Esophagus muscularis mucosa (tissue), 4 donors: ENCODE measurements around the gene GSTK1. TPM values are rescaled to one million over a fixed set of nuclear protein-coding genes. Genes with fewer than 3 reads are reported as not detected.

Source experiments
- DNase-seq: peaks from one replicate; pipeline ENCODE4 v3.0.0-alpha.2; 2017; ENCODE audit errors: extremely low spot score
- H3K27ac ChIP-seq, 4 donors: fragments of 200-600 bp; sonication (generic); replicated peaks in 1 of 4; 1 replicate in 3 of 4; 2 replicates in 1 of 4; pipeline ENCODE4 v1.5.1; 2016 to 2019; ENCODE audit warnings: mild to moderate bottlenecking in 1 of 4
- H3K27me3 ChIP-seq, 4 donors: fragments of 200-600 bp; sonication (generic); one replicate each; pipeline versions ENCODE4 v1.5.1 to v1.6.0; 2016 to 2019
- H3K36me3 ChIP-seq, 4 donors: fragments of 200-600 bp; sonication (generic); one replicate each; pipeline ENCODE4 v1.5.1; 2016 to 2019
- H3K4me1 ChIP-seq, 4 donors: fragments of 200-600 bp; sonication (generic); one replicate each; pipeline ENCODE4 v1.5.1; 2016 to 2019
- H3K4me3 ChIP-seq, 4 donors: fragments of 200-600 bp; sonication (generic); 1 replicate in 2 of 4; 2 replicates in 2 of 4; pipeline ENCODE4 v1.5.1; 2016 to 2019; ENCODE audit warnings: mild to moderate bottlenecking in 4 of 4, moderate library complexity in 1 of 4
- H3K9me3 ChIP-seq, 4 donors: fragments of 200-600 bp; sonication (generic); 1 replicate in 3 of 4; 2 replicates in 1 of 4; pipeline ENCODE4 v1.5.1; 2016 to 2019
- CTCF ChIP-seq, 3 experiments: fragments of 200-600 bp in 2 of 3; fragments of 450-650 bp in 1 of 3; sonication (generic) in 2 of 3; IDR thresholded peaks; one replicate each; pipeline ENCODE4 v1.5.1; 2017 to 2019; ENCODE audit warnings: antibody characterized with exemption in 3 of 3, mild to moderate bottlenecking in 2 of 3, moderate library complexity in 1 of 3
- EP300 ChIP-seq: sonication (generic); formaldehyde crosslinking; IDR thresholded peaks from one replicate; pipeline ENCODE4 v1.6.1; 2017; ENCODE audit warnings: antibody characterized with exemption
- POLR2A ChIP-seq: fragments of 450-650 bp; IDR thresholded peaks from one replicate; pipeline ENCODE4 v1.6.1; 2017; ENCODE audit warnings: antibody characterized with exemption, moderate library complexity, mild to moderate bottlenecking, low read depth
- POLR2AphosphoS5 ChIP-seq, 2 donors: sonication (generic); formaldehyde crosslinking; IDR thresholded peaks; one replicate each; pipeline ENCODE4 v1.6.1; 2017; ENCODE audit warnings: antibody characterized with exemption in 2 of 2
- whole genome bisulfite sequencing: methylation state at CpG from one replicate; pipeline ENCODE4 v1.1.5; 2018; 5-methylcytosine and 5-hydroxymethylcytosine counted together
- intact Hi-C: fragments of 100-400 bp; cut with DNase I; formaldehyde crosslinking; loops from one replicate; pipeline ENCODE4 v1.15.1; 2023
- total RNA-seq, 4 donors: library from RNA; depleted of rRNA; stranded (reverse); fragments of >200 nt; gene quantifications; one replicate each; pipeline versions ENCODE4 v1.1.0 to v1.2.1, GENCODE V29; 2016

Gene GSTK1
- total RNA-seq, 4 donors from 2014 or later: 91.8 to 123 (median 110) TPM

DNA sequence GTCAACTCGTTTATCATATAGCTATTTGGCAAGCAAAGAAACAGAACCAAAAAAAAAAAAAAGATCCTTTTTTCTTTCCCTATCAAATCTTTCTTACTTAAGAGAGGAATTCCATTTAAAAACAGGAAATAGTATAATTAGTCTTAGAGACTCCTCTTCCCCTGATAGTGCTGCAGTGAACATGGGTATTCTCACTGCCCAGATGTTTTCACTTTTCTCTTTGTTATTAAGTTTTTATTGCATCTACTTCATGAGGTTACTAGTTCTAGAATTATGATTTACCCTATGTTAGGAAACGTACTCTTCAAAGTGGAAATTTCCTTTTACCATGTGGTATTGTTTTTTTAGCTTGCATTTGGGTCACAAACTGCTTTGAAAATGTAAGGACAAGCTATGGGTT, 33.4 kb downstream of the GSTK1 start:
- no peak overlapping the region for H3K27ac ChIP-seq
- H3K9me3 ChIP-seq: no peaks in the 10 kb centered on the region
- H3K27me3 ChIP-seq: no peaks in the 10 kb centered on the region
- H3K36me3 ChIP-seq: peaks cover 62 to 100% (median 86%) of the 10 kb centered on the region in 4 donors
- intact Hi-C loops: no loop called here
- H3K4me3 ChIP-seq: no peak overlapping the region
- TF ChIP-seq POLR2A (no peak), POLR2AphosphoS5 (IDR thresholded peaks at IDR 0.05) (no peak), CTCF (IDR thresholded peaks at IDR 0.05) (no peak), EP300 (no peak)
- no peak for DNase-seq
- 48% methylated on average over 2 of the region's 2 CpGs for WGBS
- peaks cover 5 to 25% (median 11%) of the 10 kb centered on the region in 4 donors for H3K4me1 ChIP-seq

GRCh38 chr7:143299346-143299745, 36.1 kb downstream of the GSTK1 start:
- Histone ChIP-seq H3K4me1 (peaks cover 5 to 25% (median 11%) of the 10 kb centered on the region in 4 donors), H3K36me3 (peaks cover 56 to 98% (median 86%) of the 10 kb centered on the region in 4 donors), H3K27me3 (no peaks in the 10 kb centered on the region), H3K4me3 (no peak overlapping the region), H3K9me3 (no peaks in the 10 kb centered on the region), H3K27ac (no peak overlapping the region)
- intact Hi-C loops: no loop called here
- no peak for DNase-seq
- 85% methylated on average over 2 of the region's 2 CpGs for WGBS
- TF ChIP-seq CTCF (IDR thresholded peaks at IDR 0.05) (no peak), POLR2AphosphoS5 (IDR thresholded peaks at IDR 0.05) (no peak), POLR2A (no peak), EP300 (no peak)

- H3K4me1 ChIP-seq: peaks cover 5 to 25% (median 11%) of the 10 kb centered on the region in 4 donors
- WGBS: 84% methylated on average over 8 of the region's 8 CpGs
- H3K27me3 ChIP-seq: no peaks in the 10 kb centered on the region
- DNase-seq: no peak
- peaks cover 56 to 98% (median 86%) of the 10 kb centered on the region in 4 donors for H3K36me3 ChIP-seq
- no peaks in the 10 kb centered on the region for H3K9me3 ChIP-seq
- H3K27ac ChIP-seq: no peak overlapping the region
- no peak for TF ChIP-seq POLR2A
- TF ChIP-seq CTCF (IDR thresholded peaks at IDR 0.05): peak; percentile 22 to 67 (median 31)
- no peak for TF ChIP-seq POLR2AphosphoS5 (IDR thresholded peaks at IDR 0.05)
- TF ChIP-seq EP300: no peak
- no peak overlapping the region for H3K4me3 ChIP-seq
- intact Hi-C loops: no loop called here
These were observed 36.6 kb downstream of the GSTK1 start for GRCh38 chr7:143299840-143300239.

DNA sequence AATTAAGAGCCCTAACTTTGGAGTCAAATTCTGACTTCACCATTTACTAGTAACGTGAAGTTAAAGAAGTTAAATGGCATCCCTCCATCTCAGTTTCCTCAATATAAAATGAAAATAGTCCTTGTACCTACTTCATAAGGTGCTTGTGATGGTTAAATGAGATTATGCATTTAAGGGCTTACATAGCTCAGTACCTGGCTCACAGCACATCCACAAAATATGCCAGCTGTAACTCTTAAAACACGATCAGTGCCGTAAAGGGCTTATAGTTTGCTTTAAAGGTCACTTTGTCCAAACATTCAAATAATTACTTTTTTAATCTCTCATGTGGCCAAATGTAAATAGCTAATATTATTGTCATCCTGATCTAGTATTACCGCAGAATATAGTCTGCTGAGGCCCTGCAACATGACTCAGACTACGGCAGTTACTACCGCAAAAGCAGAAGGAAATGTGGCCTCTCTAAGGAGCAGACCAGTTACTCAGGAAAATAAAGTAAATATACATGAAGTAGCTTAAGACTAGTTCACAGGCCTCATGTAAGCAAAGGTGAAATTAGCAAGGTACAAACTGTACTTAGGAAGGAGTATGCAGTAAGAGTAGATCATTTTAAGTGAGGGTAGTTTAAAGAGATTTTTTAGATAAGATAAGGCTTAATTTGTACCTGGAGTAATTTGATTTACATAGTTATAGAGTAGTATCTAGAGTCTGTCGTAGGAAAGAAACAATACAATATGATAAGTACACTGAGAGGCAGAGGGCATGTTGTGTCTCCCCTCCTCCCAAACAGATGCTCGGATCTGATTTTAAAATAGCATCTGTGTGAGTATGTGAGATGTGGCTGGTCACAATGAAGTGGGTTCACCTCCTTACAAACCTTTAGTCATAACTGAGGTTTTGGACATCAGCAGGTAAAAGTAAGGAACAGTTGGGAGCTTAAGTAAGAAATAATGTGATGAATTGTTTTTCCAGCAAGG, 38.0 kb downstream of the GSTK1 start:
- H3K27ac ChIP-seq: no peak overlapping the region

More for the DNA sequence above, 38.0 kb downstream of the GSTK1 start:
- Histone ChIP-seq H3K4me3 (no peak overlapping the region), H3K36me3 (peaks cover 46 to 98% (median 85%) of the 10 kb centered on the region in 4 donors), H3K9me3 (no peaks in the 10 kb centered on the region), H3K27me3 (no peaks in the 10 kb centered on the region), H3K4me1 (peaks cover 5 to 19% (median 9%) of the 10 kb centered on the region in 4 donors)
- 48% methylated on average over 8 of the region's 8 CpGs for WGBS
- intact Hi-C loops: no loop called here
- DNase-seq: no peak
- TF ChIP-seq CTCF (IDR thresholded peaks at IDR 0.05) (no peak), POLR2A (no peak), EP300 (no peak), POLR2AphosphoS5 (IDR thresholded peaks at IDR 0.05) (no peak)
